Measurements from ENCODE around the gene CHAC1.

The CHAC1 gene

GRCh38 chr15:40922608-40923005, 30.7 kb upstream of the CHAC1 start:
- DNase-seq (ENCODE audit: low read depth): no peak
- no peak for TF ChIP-seq CTCF (conservative IDR thresholded peaks at IDR 0.05; ENCODE audit: control insufficient read depth, insufficient read depth, low read depth, low read length)
- H3K4me3 ChIP-seq (ENCODE audit: control insufficient read depth, low read depth, low read length): no peak overlapping the region

- no peak for TF ChIP-seq CTCF (conservative IDR thresholded peaks at IDR 0.05; ENCODE audit: control insufficient read depth, insufficient read depth, low read depth, low read length)
- no peak for DNase-seq (ENCODE audit: low read depth)
- no peak overlapping the region for H3K4me3 ChIP-seq (ENCODE audit: control insufficient read depth, low read depth, low read length)
Observed at GRCh38 chr15:40923551-40923950, 29.7 kb upstream of the CHAC1 start.

- no peak for TF ChIP-seq CTCF (conservative IDR thresholded peaks at IDR 0.05; ENCODE audit: control insufficient read depth, insufficient read depth, low read depth, low read length)
- H3K4me3 ChIP-seq (ENCODE audit: control insufficient read depth, low read depth, low read length): no peak overlapping the region
- no peak for DNase-seq (ENCODE audit: low read depth)
Observed at GRCh38 chr15:40925495-40925862, 27.8 kb upstream of the CHAC1 start.

- TF ChIP-seq CTCF (conservative IDR thresholded peaks at IDR 0.05; ENCODE audit: control insufficient read depth, insufficient read depth, low read depth, low read length): no peak
- H3K4me3 ChIP-seq (ENCODE audit: control insufficient read depth, low read depth, low read length): peak overlapping the region; percentile 1
- no peak for DNase-seq (ENCODE audit: low read depth)
Observed at GRCh38 chr15:40925863-40926658, 27.2 kb upstream of the CHAC1 start.

- no peak overlapping the region for H3K4me3 ChIP-seq (ENCODE audit: control insufficient read depth, low read depth, low read length)
- no peak for DNase-seq (ENCODE audit: low read depth)
- TF ChIP-seq CTCF (conservative IDR thresholded peaks at IDR 0.05; ENCODE audit: control insufficient read depth, insufficient read depth, low read depth, low read length): no peak
Observed at GRCh38 chr15:40926659-40927494, 26.4 kb upstream of the CHAC1 start.

- DNase-seq (ENCODE audit: low read depth): no peak
- no peak for TF ChIP-seq CTCF (conservative IDR thresholded peaks at IDR 0.05; ENCODE audit: control insufficient read depth, insufficient read depth, low read depth, low read length)
- no peak overlapping the region for H3K4me3 ChIP-seq (ENCODE audit: control insufficient read depth, low read depth, low read length)
Observed at GRCh38 chr15:40927495-40927872, 25.8 kb upstream of the CHAC1 start.
